GM12872 (cell line): ENCODE data around the gene TPM4.

Source experiments
- CTCF ChIP-seq: IDR thresholded peaks from 3 replicates; pipeline ENCODE4 v1.5.1; 2011; ENCODE audit warnings: low read depth, mild to moderate bottlenecking, low read length, moderate library complexity; ENCODE audit not compliant: insufficient read depth

The TPM4 gene

GRCh38 chr19:16043156-16043757, 33.0 kb upstream of the TPM4 start:
- TF ChIP-seq CTCF: no peak

GRCh38 chr19:16044746-16045145, 31.5 kb upstream of the TPM4 start:
- TF ChIP-seq CTCF: no peak

- no peak for TF ChIP-seq CTCF
Measured at GRCh38 chr19:16045171-16045570, 31.1 kb upstream of the TPM4 start.

GRCh38 chr19:16045893-16046292, 30.4 kb upstream of the TPM4 start:
- TF ChIP-seq CTCF: no peak

- no peak for TF ChIP-seq CTCF
Measured at GRCh38 chr19:16048583-16048982, 27.7 kb upstream of the TPM4 start.

GRCh38 chr19:16051254-16052025, 24.9 kb upstream of the TPM4 start:
- no peak for TF ChIP-seq CTCF

GRCh38 chr19:16052353-16052752, 23.9 kb upstream of the TPM4 start:
- TF ChIP-seq CTCF: no peak; the same call in 2 of the 3 replicates
